Left ventricle myocardium inferior (tissue), 1 donor: ENCODE results near the gene EIF4A3. TPM values are rescaled to one million over a fixed set of nuclear protein-coding genes. Genes with fewer than 3 reads are reported as not detected.
A peak's percentile ranks its signal among the peaks of the same experiment; 100 is the strongest.

Experiments used
- DNase-seq: peaks from one replicate; pipeline ENCODE4 v3.0.0-alpha.2; 2020
- H3K27ac ChIP-seq: fragments of 200-600 bp; replicated peaks from 2 replicates; pipeline ENCODE4 v1.8.0; 2021
- H3K27me3 ChIP-seq: fragments of 200-600 bp; 2 replicates; pipeline ENCODE4 v1.8.0; 2021; ENCODE audit warnings: low read depth
- H3K36me3 ChIP-seq: fragments of 200-600 bp; 2 replicates; pipeline ENCODE4 v1.8.0; 2021
- H3K4me1 ChIP-seq: fragments of 200-600 bp; 2 replicates; pipeline ENCODE4 v1.8.0; 2021
- H3K4me3 ChIP-seq: fragments of 200-600 bp; 2 replicates; pipeline ENCODE4 v1.8.0; 2021; ENCODE audit warnings: mild to moderate bottlenecking, moderate library complexity
- H3K9me3 ChIP-seq: fragments of 200-600 bp; replicated peaks from 2 replicates; pipeline ENCODE4 v1.8.0; 2021
- intact Hi-C: fragments of 100-400 bp; cut with micrococcal nuclease; formaldehyde crosslinking; loops from one replicate; pipeline ENCODE4 v1.11.0; 2022
- long read RNA-seq: library from polyadenylated mRNA; unstranded; transcript quantifications from one replicate; pipeline ENCODE4 v2.0.0, GENCODE V29; 2021
- total RNA-seq: library from RNA; stranded (reverse); fragmentation: NEBNext Ultra II Directional; extraction: Animal tissue kit (Norgen Biotek cat#: 25700); gene quantifications from one replicate; pipeline ENCODE4 v1.2.1, GENCODE V29; 2021
- TF ChIP-seq, protein P1 (sequence below): fragments of 200-600 bp; IDR thresholded peaks from 2 replicates; pipeline ENCODE4 v1.8.0; 2021; ENCODE audit warnings: antibody characterized with exemption, mild to moderate bottlenecking, borderline replicate concordance
- donor health status: DM: no; HTN: yes; CAD: no; lungs with severe emphysema.

EIF4A3 gene
- total RNA-seq = 30.0 TPM
- long read RNA-seq, transcript EIF4A3-201 (12 exons, 1,734 nt) = major isoform, 56 of 57 reads
- long read RNA-seq, partial matches to known transcripts = 1 of 57 reads
- long read RNA-seq, other reads (novel, unspliced or antisense) = 0 of 57 reads

DNA sequence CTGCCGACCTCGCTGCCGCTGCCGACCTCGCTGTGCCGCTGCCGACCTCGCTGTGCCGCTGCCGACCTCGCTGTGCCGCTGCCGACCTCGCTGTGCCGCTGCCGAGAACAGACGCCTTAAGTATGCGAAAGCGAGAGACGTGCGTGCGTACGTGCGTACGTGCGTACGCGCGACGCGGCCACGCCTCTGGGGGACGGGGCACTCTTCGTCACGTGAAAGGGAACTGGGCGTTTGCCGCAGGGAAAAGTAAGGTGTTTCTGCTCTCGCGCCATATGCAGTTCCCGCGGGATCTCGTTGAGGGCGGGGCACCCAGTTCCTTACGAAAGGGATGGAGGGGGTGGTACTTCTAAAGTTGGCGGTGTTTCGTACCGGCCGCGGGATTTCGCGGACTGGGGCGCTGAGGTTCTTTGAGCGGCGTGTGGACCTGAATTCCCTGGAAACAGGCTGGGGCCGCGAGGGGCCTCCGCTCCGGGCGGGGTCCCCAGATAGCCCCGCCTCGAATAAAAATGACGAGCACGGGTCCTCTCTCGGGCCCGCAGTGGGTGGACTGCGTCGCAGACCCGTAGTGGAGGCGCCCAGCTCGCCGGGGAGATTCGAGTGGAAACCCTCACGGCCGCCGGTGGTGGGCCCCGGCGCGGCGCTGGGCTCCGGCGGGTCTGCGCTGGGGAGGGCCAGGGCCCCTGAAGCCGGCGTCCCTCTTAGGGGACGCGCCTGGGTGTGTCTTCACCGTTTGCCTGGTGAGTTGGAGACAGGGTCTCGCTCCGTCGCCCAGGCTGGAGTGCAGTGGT, at the start of gene EIF4A3:
Gene EIF4A3, minus strand, starts transcription at position 94 of the 788 bp plus-strand sequence. CDS start 167 bp downstream, outside the sequence.
- H3K27me3 ChIP-seq = no peaks in the 10 kb centered on the region
- no peaks in the 10 kb centered on the region for H3K9me3 ChIP-seq
- peak; percentile 99 for DNase-seq
- TF ChIP-seq, protein P1, sequence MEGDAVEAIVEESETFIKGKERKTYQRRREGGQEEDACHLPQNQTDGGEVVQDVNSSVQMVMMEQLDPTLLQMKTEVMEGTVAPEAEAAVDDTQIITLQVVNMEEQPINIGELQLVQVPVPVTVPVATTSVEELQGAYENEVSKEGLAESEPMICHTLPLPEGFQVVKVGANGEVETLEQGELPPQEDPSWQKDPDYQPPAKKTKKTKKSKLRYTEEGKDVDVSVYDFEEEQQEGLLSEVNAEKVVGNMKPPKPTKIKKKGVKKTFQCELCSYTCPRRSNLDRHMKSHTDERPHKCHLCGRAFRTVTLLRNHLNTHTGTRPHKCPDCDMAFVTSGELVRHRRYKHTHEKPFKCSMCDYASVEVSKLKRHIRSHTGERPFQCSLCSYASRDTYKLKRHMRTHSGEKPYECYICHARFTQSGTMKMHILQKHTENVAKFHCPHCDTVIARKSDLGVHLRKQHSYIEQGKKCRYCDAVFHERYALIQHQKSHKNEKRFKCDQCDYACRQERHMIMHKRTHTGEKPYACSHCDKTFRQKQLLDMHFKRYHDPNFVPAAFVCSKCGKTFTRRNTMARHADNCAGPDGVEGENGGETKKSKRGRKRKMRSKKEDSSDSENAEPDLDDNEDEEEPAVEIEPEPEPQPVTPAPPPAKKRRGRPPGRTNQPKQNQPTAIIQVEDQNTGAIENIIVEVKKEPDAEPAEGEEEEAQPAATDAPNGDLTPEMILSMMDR = peak; percentile 8
- peaks cover 21% of the 10 kb centered on the region for H3K36me3 ChIP-seq
- intact Hi-C loops = no loop called here
- peak within 1 kb of the TSS; percentile 99 for H3K4me3 ChIP-seq
- peaks cover 44% of the 10 kb centered on the region for H3K4me1 ChIP-seq
- peak within 1 kb of the TSS; percentile 96 for H3K27ac ChIP-seq

DNA sequence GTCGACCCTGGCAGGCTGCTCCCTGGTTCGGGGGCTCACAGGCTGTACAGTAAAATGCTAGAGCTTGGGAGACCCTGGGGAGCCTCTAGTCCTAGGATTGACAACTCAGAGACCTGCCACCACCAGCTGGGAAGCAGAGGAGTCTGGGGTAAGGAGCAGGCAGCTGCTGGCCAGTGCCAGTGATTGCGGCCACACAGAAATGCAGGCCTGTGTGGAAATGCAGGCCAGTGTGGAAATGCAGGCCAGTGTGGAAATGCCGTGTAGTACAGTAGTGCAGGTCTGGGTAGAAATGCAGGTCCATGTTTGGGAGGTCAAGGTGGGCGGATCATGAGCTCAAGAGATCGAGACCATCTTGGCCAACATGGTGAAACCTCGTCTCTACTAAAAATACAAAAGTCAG, 49.7 kb upstream of the EIF4A3 start:
- intact Hi-C loops = no loop called here

DNA sequence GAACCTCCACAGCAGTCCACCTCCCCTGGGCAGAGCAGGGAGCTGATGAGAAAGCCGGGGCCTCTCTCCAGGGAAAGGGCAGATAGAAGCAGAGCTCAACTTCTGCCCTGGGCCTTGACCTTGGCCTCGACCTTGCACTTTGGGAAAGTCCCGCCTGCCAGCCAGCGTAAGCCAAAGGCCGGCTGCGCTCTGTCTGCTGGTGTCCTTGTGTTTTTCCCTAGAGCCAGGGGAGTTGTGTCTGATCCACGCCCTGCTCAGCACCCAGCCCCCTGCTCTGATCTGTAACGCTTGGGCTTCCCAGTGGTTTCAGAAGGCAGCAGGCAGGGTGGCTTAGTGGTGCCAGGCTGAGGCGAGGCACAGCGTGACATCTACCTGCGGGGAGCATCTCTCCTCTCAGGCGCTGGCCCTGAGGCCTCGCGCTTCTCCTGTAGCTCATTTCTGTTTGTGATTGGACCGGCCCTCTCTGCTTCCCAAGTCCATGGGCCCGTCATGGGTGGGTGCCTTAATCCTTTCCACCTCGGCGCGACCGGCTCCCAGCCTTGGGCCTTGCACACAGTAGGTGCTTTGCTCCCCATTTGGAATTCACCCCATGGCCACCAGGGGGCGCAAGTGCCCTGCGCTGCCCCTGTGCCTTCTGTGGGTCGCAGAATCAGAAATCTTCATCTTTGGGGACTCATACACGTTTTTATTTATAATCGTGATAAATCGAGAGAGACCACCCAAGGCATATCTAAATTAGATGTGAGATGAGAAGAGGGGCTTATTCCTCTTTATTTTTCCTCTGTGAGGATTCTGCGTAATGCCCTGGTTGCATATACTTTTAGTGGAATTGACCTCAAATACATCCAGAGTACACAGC, 49.0 kb upstream of the EIF4A3 start:
- intact Hi-C loops = no loop called here
- no peak for DNase-seq

More for the DNA sequence above, 49.7 kb upstream of the EIF4A3 start:
- H3K4me3 ChIP-seq = no peak overlapping the region
- DNase-seq = no peak
- peaks cover 9% of the 10 kb centered on the region for H3K4me1 ChIP-seq
- H3K27me3 ChIP-seq = peaks cover 12% of the 10 kb centered on the region
- no peaks in the 10 kb centered on the region for H3K9me3 ChIP-seq
- TF ChIP-seq, protein P1 = no peak
- no peaks in the 10 kb centered on the region for H3K36me3 ChIP-seq
- no peak overlapping the region for H3K27ac ChIP-seq

DNA sequence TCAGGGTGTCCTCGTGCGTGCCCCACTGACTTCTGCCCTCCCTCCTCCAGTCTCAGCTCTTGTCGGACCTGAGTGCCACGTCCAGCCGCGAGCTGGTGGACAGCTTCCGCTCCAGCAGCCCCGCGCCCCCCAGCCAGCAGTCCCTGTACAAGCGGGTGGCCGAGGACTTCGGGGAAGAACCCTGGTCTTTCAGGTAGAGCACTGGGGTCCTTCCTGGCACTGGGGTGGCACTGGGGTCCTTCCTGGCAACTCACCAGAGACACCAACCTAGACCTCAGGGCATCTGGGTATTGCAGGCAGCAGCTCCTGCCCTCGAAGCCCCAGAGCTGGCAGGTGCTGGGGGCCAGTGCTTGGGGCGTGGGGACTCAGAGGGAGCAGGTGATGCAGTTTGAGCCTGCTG, 48.2 kb upstream of the EIF4A3 start:
- intact Hi-C loops = no loop called here
- no peak for DNase-seq
- no peaks in the 10 kb centered on the region for H3K9me3 ChIP-seq
- H3K27ac ChIP-seq = no peak overlapping the region
- TF ChIP-seq, protein P1 = no peak
- H3K36me3 ChIP-seq = no peaks in the 10 kb centered on the region
- peaks cover 19% of the 10 kb centered on the region for H3K4me1 ChIP-seq
- no peak overlapping the region for H3K4me3 ChIP-seq
- peaks cover 24% of the 10 kb centered on the region for H3K27me3 ChIP-seq

More for the DNA sequence above, 49.0 kb upstream of the EIF4A3 start:
- Histone ChIP-seq H3K36me3 (no peaks in the 10 kb centered on the region), H3K27me3 (peaks cover 19% of the 10 kb centered on the region), H3K27ac (no peak overlapping the region), H3K9me3 (no peaks in the 10 kb centered on the region), H3K4me3 (no peak overlapping the region), H3K4me1 (peaks cover 17% of the 10 kb centered on the region)
- TF ChIP-seq, protein P1 = peak; percentile 79

DNA sequence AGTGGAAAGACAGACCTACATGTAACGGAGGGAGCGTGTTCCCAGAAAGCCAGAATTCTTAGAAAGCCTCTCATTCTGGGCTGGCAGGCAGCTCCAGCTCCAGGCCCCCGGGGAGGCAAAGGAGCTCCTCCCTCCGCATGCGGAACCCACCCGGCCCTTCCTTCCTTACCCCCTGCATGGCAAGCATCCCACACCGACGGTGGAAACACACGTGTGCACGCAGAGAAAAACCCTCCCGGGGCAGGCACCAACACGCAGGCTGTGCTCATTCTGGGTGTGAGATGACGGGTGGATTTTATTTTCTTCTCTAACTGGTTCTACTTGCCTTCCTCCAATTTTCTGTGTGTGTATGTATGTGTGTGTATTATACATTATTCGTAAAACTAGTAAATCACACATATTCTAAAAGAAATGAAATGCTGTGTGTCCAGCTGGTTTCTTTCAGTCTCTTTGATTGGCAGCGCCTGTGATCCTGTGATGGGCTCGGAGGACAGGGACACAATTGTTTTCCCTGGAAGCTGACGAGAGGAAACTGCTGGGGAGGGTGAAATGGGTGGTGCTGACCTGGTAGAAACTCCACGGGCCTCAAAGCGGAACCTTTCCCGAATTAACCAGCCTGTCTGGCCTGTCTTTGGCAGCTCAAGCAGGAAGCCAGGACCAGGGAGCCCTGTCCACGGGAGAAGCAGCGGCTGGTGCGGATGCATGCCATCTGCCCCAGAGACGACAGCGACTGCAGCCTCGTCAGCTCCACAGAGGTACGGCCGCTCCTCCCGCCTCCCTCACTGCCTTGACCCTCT, 45.1 kb upstream of the EIF4A3 start:
- H3K4me1 ChIP-seq = peaks cover 36% of the 10 kb centered on the region
- intact Hi-C loops = no loop called here
- TF ChIP-seq, protein P1 = no peak
- no peaks in the 10 kb centered on the region for H3K36me3 ChIP-seq
- H3K9me3 ChIP-seq = no peaks in the 10 kb centered on the region
- H3K27me3 ChIP-seq = peaks cover 35% of the 10 kb centered on the region
- peak overlapping the region; percentile 58 for H3K27ac ChIP-seq
- no peak for DNase-seq
- H3K4me3 ChIP-seq = peak overlapping the region; percentile 34
